ENCODE measurements around the gene WDR38. TPM values are rescaled to one million over a fixed set of nuclear protein-coding genes. Genes with fewer than 3 reads are reported as not detected.

The WDR38 gene
- total RNA-seq, 4 donors from 2014 or later: not detected

GRCh38 chr9:124886461-124886860, 33.2 kb downstream of the WDR38 start:
- in situ Hi-C loops (cut with MboI; ENCODE audit: low pct_ligation_motif_present in 1 of 4, low pct_unique_long_range_greater_than_20kb in 1 of 4, low sequenced_read_pairs in 3 of 4) (no loop called here), intact Hi-C loops (cut with DNase I; ENCODE audit: low total_unique reads) (no loop called here)
- TF ChIP-seq CTCF (IDR thresholded peaks at IDR 0.05): no peak
- TF ChIP-seq EP300 (IDR thresholded peaks at IDR 0.05; ENCODE audit: low read depth): no peak
- no peak for TF ChIP-seq POLR2A (IDR thresholded peaks at IDR 0.05)
- TF ChIP-seq POLR2AphosphoS5 (IDR thresholded peaks at IDR 0.05): no peak
- no peak overlapping the region for H3K27ac ChIP-seq
- WGBS, 2 donors (ENCODE audit: low coverage in 1 of 2): 75 to 88% methylated on average over 8 to 10 of the region's 10 CpGs
- no peaks in the 10 kb centered on the region for H3K9me3 ChIP-seq
- DNase-seq: no peak
- H3K27me3 ChIP-seq: no peaks in the 10 kb centered on the region
- H3K4me3 ChIP-seq: no peak overlapping the region
- H3K36me3 ChIP-seq: peaks cover 0 to 55% (median 22%) of the 10 kb centered on the region in 4 donors
- no peaks in the 10 kb centered on the region for H3K4me1 ChIP-seq

DNA sequence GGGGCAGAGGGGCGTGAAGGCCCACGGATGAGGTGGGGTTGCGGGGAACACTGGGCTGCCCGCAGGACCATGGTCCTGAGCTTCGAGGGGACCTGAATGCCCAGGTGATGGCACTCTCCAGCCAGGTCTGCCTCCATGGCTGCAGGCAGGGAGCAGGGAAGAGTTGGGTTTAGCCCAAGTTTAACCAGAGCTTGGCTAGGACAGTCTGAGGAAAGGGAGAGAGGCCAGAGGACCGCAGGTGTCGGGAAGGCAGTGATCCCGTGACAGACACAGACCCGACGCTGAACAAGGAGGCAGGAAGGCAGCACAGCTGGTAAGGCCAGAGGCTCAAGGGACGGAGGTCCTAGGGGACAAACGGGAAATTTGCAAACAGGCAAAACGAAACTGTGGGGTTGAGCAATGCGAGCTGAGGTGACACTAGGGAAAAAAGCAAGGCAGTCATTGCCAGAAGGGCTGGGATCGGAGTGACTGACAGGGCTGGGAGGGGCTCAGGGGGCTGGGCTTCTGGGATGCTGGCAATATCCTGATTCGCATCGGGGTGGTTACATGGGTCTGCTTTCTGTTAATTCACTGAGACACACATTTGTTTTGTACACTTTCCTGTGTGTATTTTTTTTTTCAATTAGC, 33.7 kb downstream of the WDR38 start:
- no peak overlapping the region for H3K4me3 ChIP-seq
- 82 to 84% methylated on average over 8 to 17 of the region's 17 CpGs for WGBS, 2 donors (ENCODE audit: low coverage in 1 of 2)
- intact Hi-C loops (cut with DNase I; ENCODE audit: low total_unique reads): no loop called here
- no peaks in the 10 kb centered on the region for H3K9me3 ChIP-seq
- H3K27me3 ChIP-seq: no peaks in the 10 kb centered on the region
- in situ Hi-C loops (cut with MboI; ENCODE audit: low pct_ligation_motif_present in 1 of 4, low pct_unique_long_range_greater_than_20kb in 1 of 4, low sequenced_read_pairs in 3 of 4): no loop called here
- TF ChIP-seq CTCF (IDR thresholded peaks at IDR 0.05) (no peak), EP300 (IDR thresholded peaks at IDR 0.05; ENCODE audit: low read depth) (no peak), POLR2A (IDR thresholded peaks at IDR 0.05) (no peak), POLR2AphosphoS5 (IDR thresholded peaks at IDR 0.05) (no peak)
- no peaks in the 10 kb centered on the region for H3K4me1 ChIP-seq
- no peak overlapping the region for H3K27ac ChIP-seq
- DNase-seq: no peak
- peaks cover 0 to 55% (median 22%) of the 10 kb centered on the region in 4 donors for H3K36me3 ChIP-seq

GRCh38 chr9:124887832-124888231, 34.6 kb downstream of the WDR38 start:
- no peaks in the 10 kb centered on the region for H3K9me3 ChIP-seq
- TF ChIP-seq CTCF (IDR thresholded peaks at IDR 0.05) (no peak), POLR2A (IDR thresholded peaks at IDR 0.05) (no peak), EP300 (IDR thresholded peaks at IDR 0.05; ENCODE audit: low read depth) (no peak), POLR2AphosphoS5 (IDR thresholded peaks at IDR 0.05) (no peak)
- DNase-seq: no peak
- 90 to 100% methylated on average over 2 to 5 of the region's 5 CpGs for WGBS, 2 donors (ENCODE audit: low coverage in 1 of 2)
- H3K27ac ChIP-seq: no peak overlapping the region
- H3K4me1 ChIP-seq: no peaks in the 10 kb centered on the region
- intact Hi-C loops (cut with DNase I; ENCODE audit: low total_unique reads) (no loop called here), in situ Hi-C loops (cut with MboI; ENCODE audit: low pct_ligation_motif_present in 1 of 4, low pct_unique_long_range_greater_than_20kb in 1 of 4, low sequenced_read_pairs in 3 of 4) (no loop called here)
- peaks cover 0 to 55% (median 25%) of the 10 kb centered on the region in 4 donors for H3K36me3 ChIP-seq
- no peaks in the 10 kb centered on the region for H3K27me3 ChIP-seq
- no peak overlapping the region for H3K4me3 ChIP-seq

DNA sequence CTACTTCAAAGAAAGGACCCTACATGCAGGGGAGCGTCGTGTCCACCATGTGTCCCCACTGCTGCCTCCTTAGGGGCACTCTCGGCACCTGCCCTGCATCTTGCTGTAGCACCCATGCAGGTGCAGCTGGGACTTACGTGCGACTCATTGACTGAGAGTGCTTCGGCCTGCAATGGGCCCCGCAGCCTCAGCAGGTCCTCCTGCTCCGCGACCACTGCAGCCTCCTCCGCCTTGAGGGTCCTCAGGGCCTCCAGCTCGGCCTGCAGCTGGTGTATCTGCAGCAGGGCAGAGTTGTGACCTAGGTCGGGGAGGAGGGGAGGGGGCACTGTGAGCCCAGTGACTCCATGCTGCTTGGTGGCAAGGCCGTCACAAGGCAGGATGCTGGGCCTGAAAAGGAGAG, 35.7 kb downstream of the WDR38 start:
- WGBS, 2 donors (ENCODE audit: low coverage in 1 of 2): 95% methylated on average over 10 of the region's 13 CpGs; no CpG with 5 or more reads in 1 of the 2 donors
- Histone ChIP-seq H3K27ac (no peak overlapping the region), H3K9me3 (no peaks in the 10 kb centered on the region), H3K36me3 (peaks cover 0 to 57% (median 26%) of the 10 kb centered on the region in 4 donors), H3K27me3 (no peaks in the 10 kb centered on the region), H3K4me1 (no peaks in the 10 kb centered on the region), H3K4me3 (no peak overlapping the region)
- TF ChIP-seq EP300 (IDR thresholded peaks at IDR 0.05; ENCODE audit: low read depth): no peak
- no peak for TF ChIP-seq CTCF (IDR thresholded peaks at IDR 0.05)
- TF ChIP-seq POLR2A (IDR thresholded peaks at IDR 0.05): no peak
- no peak for TF ChIP-seq POLR2AphosphoS5 (IDR thresholded peaks at IDR 0.05)
- in situ Hi-C loops (cut with MboI; ENCODE audit: low pct_ligation_motif_present in 1 of 4, low pct_unique_long_range_greater_than_20kb in 1 of 4, low sequenced_read_pairs in 3 of 4): no loop called here
- intact Hi-C loops (cut with DNase I; ENCODE audit: low total_unique reads): no loop called here
- no peak for DNase-seq
